PC-3 (cell line): Measurements from ENCODE around the gene TMEM18. TPM values are rescaled to one million over a fixed set of nuclear protein-coding genes. Genes with fewer than 3 reads are reported as not detected.

Experiments used
- ATAC-seq: fragments of 200-7000 bp; cut with Tn5 transposase; 2 replicates; pipeline ENCODE4 v1.9.1; 2020; ENCODE audit warnings: mild to moderate bottlenecking, moderate library complexity
- BruUV-seq: library from RNA; stranded (reverse); fragments of 400-500 nt; replicated peaks from 2 replicates; lab custom pipeline; 2021; lab: Mats Ljungman, UMichigan
- CTCF ChIA-PET: fragments of 300-600 bp; sonication (Branson Sonifier 250); formaldehyde crosslinking; loops from one replicate; lab custom pipeline; 2022; ENCODE audit warnings: antibody characterized with exemption; lab: Charles Lee
- POLR2A ChIA-PET: fragments of 300-600 bp; sonication (Branson Sonifier 250); formaldehyde crosslinking; loops from one replicate; lab custom pipeline; 2022; ENCODE audit warnings: antibody characterized with exemption; ENCODE audit not compliant: unreplicated experiment; lab: Charles Lee
- DNase-seq: peaks from one replicate; pipeline ENCODE4 v3.0.0-alpha.2; 2015
- H2AFZ ChIP-seq: fragments of 300-600 bp; sonication (generic); 2 replicates; pipeline ENCODE4 v1.6.0; 2016; ENCODE audit warnings: antibody characterized with exemption, low read length
- H3F3A ChIP-seq: fragments of 300-600 bp; sonication (generic); one replicate; pipeline ENCODE4 v1.6.0; 2017; ENCODE audit warnings: antibody characterized with exemption, low read length, control low read depth, mild to moderate bottlenecking; ENCODE audit not compliant: unreplicated experiment
- H3K27ac ChIP-seq: fragments of 300-600 bp; sonication (generic); 2 replicates; pipeline ENCODE4 v1.5.1; 2016; ENCODE audit warnings: mild to moderate bottlenecking, low read length
- H3K27me3 ChIP-seq: fragments of 300-600 bp; sonication (generic); 2 replicates; pipeline ENCODE4 v1.6.1; 2016; ENCODE audit warnings: low read length, mixed read lengths
- H3K36me3 ChIP-seq: fragments of 300-600 bp; sonication (generic); 2 replicates; pipeline ENCODE4 v1.6.1; 2016; ENCODE audit warnings: low read depth, mixed run types, low read length, mixed read lengths
- H3K4me1 ChIP-seq: fragments of 300-600 bp; sonication (generic); 2 replicates; pipeline ENCODE4 v1.5.1; 2016; ENCODE audit warnings: low read length; ENCODE audit not compliant: insufficient read depth
- H3K4me2 ChIP-seq: fragments of 300-600 bp; sonication (generic); 2 replicates; pipeline ENCODE4 v1.6.0; 2016; ENCODE audit warnings: low read length
- H3K4me3 ChIP-seq: fragments of 300-600 bp; sonication (generic); 2 replicates; pipeline ENCODE4 v1.5.1; 2016; ENCODE audit warnings: mild to moderate bottlenecking, low read length, mixed read lengths
- H3K79me2 ChIP-seq: fragments of 300-600 bp; sonication (generic); 2 replicates; pipeline ENCODE4 v1.6.1; 2017; ENCODE audit warnings: low read length, mixed read lengths
- H3K9ac ChIP-seq: fragments of 300-600 bp; sonication (generic); 2 replicates; pipeline ENCODE4 v1.6.0; 2016; ENCODE audit warnings: mild to moderate bottlenecking, low read length
- H3K9me2 ChIP-seq: fragments of 300-600 bp; sonication (generic); replicated peaks from 2 replicates; pipeline ENCODE4 v1.6.1; 2016; ENCODE audit warnings: mixed run types, low read length, mixed read lengths
- H3K9me3 ChIP-seq: fragments of 300-600 bp; sonication (generic); 2 replicates; pipeline ENCODE4 v1.6.1; 2016; ENCODE audit warnings: low read length, mixed read lengths
- H4K20me1 ChIP-seq: fragments of 300-600 bp; sonication (generic); 2 replicates; pipeline ENCODE4 v1.6.1; 2016; ENCODE audit warnings: low read length, mixed read lengths
- CTCF ChIP-seq: fragments of 300-600 bp; sonication (generic); conservative IDR thresholded peaks from 2 replicates; pipeline ENCODE4 v1.5.1; 2017; ENCODE audit warnings: antibody characterized with exemption, low read depth, mild to moderate bottlenecking, low read length
- EZH2 ChIP-seq: fragments of 300-600 bp; sonication (generic); IDR thresholded peaks from one replicate; pipeline ENCODE4 v1.6.1; 2017; ENCODE audit warnings: antibody characterized with exemption, mild to moderate bottlenecking, low read length; ENCODE audit not compliant: unreplicated experiment
- EZH2phosphoT487 ChIP-seq: fragments of 300-600 bp; sonication (generic); IDR thresholded peaks from 2 replicates; pipeline ENCODE4 v1.6.1; 2018; ENCODE audit warnings: mild to moderate bottlenecking, antibody characterized with exemption, low read length, borderline replicate concordance
- intact Hi-C: fragments of 100-400 bp; cut with micrococcal nuclease; formaldehyde crosslinking; loops from 2 replicates; pipeline ENCODE4 v1.9.0; 2023
- total RNA-seq: library from RNA; depleted of rRNA; stranded (reverse); fragments of >200 nt; gene quantifications from 2 replicates; pipeline ENCODE4 v1.2.3, GENCODE V29; 2014

The TMEM18 gene
- total RNA-seq, 1 experiment from 2014 or later, result 25.5 TPM

GRCh38 chr2:649426-650342 lies 27.5 kb downstream of the TMEM18 start:
- Histone ChIP-seq H3K27ac (no peak overlapping the region), H3K9me2 (no peaks in the 10 kb centered on the region), H3K4me1 (no peaks in the 10 kb centered on the region), H4K20me1 (no peaks in the 10 kb centered on the region), H3K36me3 (no peaks in the 10 kb centered on the region), H2AFZ (no peak overlapping the region), H3K9ac (no peak overlapping the region), H3K79me2 (no peaks in the 10 kb centered on the region), H3K4me3 (no peak overlapping the region), H3F3A (no peaks in the 10 kb centered on the region), H3K27me3 (peaks cover 12% of the 10 kb centered on the region), H3K4me2 (no peak overlapping the region), H3K9me3 (no peaks in the 10 kb centered on the region)
- no peak for DNase-seq
- no peak for ATAC-seq
- intact Hi-C loops, result no loop called here
- ChIA-PET CTCF (no interaction called here), POLR2A (no interaction called here)
- BruUV-seq, result no TSS peak
- no peak for TF ChIP-seq CTCF

- Histone ChIP-seq H3F3A (no peaks in the 10 kb centered on the region), H3K36me3 (no peaks in the 10 kb centered on the region), H3K79me2 (no peaks in the 10 kb centered on the region), H3K27ac (no peak overlapping the region), H2AFZ (no peak overlapping the region), H3K4me2 (no peak overlapping the region), H3K4me3 (no peak overlapping the region), H3K27me3 (peaks cover 21% of the 10 kb centered on the region), H4K20me1 (no peaks in the 10 kb centered on the region), H3K9ac (no peak overlapping the region), H3K4me1 (no peaks in the 10 kb centered on the region), H3K9me2 (no peaks in the 10 kb centered on the region), H3K9me3 (no peaks in the 10 kb centered on the region)
- DNase-seq (no peak), ATAC-seq (no peak)
- TF ChIP-seq EZH2phosphoT487 (no peak), CTCF (no peak), EZH2 (no peak)
- ChIA-PET CTCF (no interaction called here), POLR2A (no interaction called here)
- intact Hi-C loops, result no loop called here
- no TSS peak for BruUV-seq
These were observed 28.5 kb downstream of the TMEM18 start for GRCh38 chr2:648476-649424.
